Prostate gland (tissue), 2 donors: Measurements from ENCODE around the gene CSHL1. TPM values are rescaled to one million over a fixed set of nuclear protein-coding genes. Genes with fewer than 3 reads are reported as not detected.
"Not testable (repeated sequence)": the region's sequence is repeated elsewhere in the genome, so short reads cannot be mapped to it uniquely, and the experiment has no call there.

Experiments used
- DNase-seq: peaks from one replicate; pipeline ENCODE4 v3.0.0-alpha.2; 2019; ENCODE audit warnings: low spot score
- H3K27ac ChIP-seq, 2 donors: fragments of 200-600 bp; sonication (generic); 2 replicates each; pipeline ENCODE4 v1.5.1; 2017 to 2019
- H3K27me3 ChIP-seq: fragments of 200-600 bp; sonication (generic); replicated peaks from 2 replicates; pipeline ENCODE4 v1.5.1; 2019; ENCODE audit not compliant: insufficient read depth
- H3K36me3 ChIP-seq, 2 donors: fragments of 200-600 bp; sonication (generic); 1 replicate in 1 of 2; 2 replicates in 1 of 2; pipeline versions ENCODE4 v1.5.1 to v1.8.1; 2017 to 2019
- H3K4me1 ChIP-seq: fragments of 200-600 bp; sonication (generic); replicated peaks from 2 replicates; pipeline ENCODE4 v1.5.1; 2019
- H3K4me3 ChIP-seq, 2 donors: fragments of 200-600 bp; sonication (generic); 2 replicates each; pipeline ENCODE4 v1.5.1; 2017 to 2019
- H3K9me3 ChIP-seq: fragments of 200-600 bp; sonication (generic); 2 replicates; pipeline ENCODE4 v1.5.1; 2017
- WGBS: methylation state at CpG from one replicate; pipeline ENCODE4 v1.1.5; 2018; 5-methylcytosine and 5-hydroxymethylcytosine counted together
- intact Hi-C: fragments of 100-400 bp; cut with DNase I; formaldehyde crosslinking; loops from one replicate; pipeline ENCODE4 v1.14.2; 2022
- small RNA-seq, 2 donors: library from RNA; depleted of rRNA; stranded (forward); fragments of <200 nt; gene quantifications; one replicate each; pipeline ENCODE3, GENCODE V24; 2016
- total RNA-seq, 2 donors: library from RNA; depleted of rRNA; stranded (reverse); fragments of >200 nt; gene quantifications; one replicate each; pipeline ENCODE4 v1.1.0, GENCODE V29; 2016

CSHL1 gene
- total RNA-seq, 2 donors from 2014 or later, result 0.34 TPM; not detected in 1

DNA sequence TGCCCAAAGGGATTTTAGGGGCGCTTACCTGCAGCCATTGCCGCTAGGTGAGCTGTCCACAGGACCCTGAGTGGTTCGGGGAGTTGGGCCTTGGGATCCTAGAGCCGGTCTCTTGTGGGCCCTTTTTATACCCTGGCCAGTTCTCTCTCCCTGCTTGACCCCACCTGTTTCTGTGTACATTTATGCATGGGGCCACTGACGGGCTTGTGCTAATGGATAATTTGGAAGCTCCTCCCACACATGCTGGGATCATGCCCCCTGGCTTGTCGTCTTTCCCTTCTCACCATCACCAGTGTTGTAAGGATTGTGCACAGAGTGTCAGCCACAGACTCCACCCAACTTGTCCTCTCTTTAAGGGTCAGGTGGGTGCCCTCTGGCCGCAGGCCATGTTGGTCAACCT, 37.5 kb downstream of the CSHL1 start, which contains the start of gene CSH2:
TSS of gene CSH2 (minus strand) at position 101 of the 400 bp plus-strand sequence. CDS start at position 38, 63 bp downstream.
- WGBS, result 78% methylated on average over 6 of the region's 7 CpGs
- H3K27ac ChIP-seq, DNase-seq, H3K27me3 ChIP-seq, H3K36me3 ChIP-seq, H3K4me3 ChIP-seq, H3K4me1 ChIP-seq, H3K9me3 ChIP-seq, intact Hi-C loops: not testable (repeated sequence)

DNA sequence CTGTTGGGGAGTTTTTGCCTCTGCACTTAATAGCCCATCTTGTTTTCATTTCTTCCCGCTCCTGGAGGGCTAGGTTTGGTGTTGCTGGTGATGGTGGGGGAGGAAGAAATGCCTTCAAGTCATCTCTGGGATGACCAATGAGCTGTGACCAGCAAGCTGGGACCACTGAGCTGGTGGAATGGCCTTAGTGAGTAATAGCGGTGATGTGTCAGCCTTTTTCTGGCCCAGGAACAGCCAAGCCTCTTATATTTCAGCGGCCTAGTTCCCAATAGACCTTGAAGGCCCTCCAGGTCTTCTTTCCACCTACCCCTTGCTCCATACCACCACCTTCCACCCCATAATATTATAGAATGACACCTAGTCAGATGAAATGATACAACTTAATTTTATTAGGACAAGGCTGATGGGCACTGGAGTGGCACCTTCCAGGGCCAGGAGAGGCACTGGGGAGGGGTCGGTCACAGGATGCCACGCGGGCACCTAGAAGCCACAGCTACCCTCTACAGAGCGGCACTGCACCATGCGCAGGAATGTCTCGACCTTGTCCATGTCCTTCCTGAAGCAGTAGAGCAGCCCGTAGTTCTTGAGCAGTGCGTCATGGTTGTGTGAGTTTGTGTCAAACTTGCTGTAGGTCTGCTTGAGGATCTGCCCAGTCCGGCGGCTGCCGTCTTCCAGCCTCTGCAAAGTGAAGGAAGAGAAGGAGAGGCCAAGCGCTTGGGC, 39.3 kb downstream of the CSHL1 start:
- H3K27ac ChIP-seq, H3K27me3 ChIP-seq, intact Hi-C loops, H3K4me3 ChIP-seq, H3K4me1 ChIP-seq, H3K36me3 ChIP-seq, DNase-seq, H3K9me3 ChIP-seq: not testable (repeated sequence)
- WGBS, result 94% methylated on average over 14 of the region's 15 CpGs

DNA sequence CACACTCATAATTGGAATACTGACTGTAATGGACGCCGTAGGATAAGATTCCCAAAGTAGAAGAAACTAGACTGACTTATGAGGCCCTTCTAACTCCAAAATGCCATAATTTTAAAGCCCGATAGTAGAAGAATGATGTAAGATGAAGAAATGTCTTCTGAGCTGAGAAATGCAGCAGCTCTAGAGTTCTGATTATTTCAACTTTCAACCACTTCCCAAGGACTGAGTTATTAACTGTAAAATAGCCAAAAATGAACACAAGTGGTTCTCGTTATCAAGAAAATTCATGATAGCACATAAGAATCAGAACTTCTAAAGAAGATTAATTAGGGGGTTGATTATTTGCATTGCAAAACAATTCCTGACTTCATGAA, 40.8 kb downstream of the CSHL1 start:
- H3K36me3 ChIP-seq, H3K27ac ChIP-seq, H3K4me1 ChIP-seq, H3K27me3 ChIP-seq, DNase-seq, H3K9me3 ChIP-seq, intact Hi-C loops, H3K4me3 ChIP-seq: not testable (repeated sequence)
- WGBS, result 84% methylated on average over 4 of the region's 4 CpGs

DNA sequence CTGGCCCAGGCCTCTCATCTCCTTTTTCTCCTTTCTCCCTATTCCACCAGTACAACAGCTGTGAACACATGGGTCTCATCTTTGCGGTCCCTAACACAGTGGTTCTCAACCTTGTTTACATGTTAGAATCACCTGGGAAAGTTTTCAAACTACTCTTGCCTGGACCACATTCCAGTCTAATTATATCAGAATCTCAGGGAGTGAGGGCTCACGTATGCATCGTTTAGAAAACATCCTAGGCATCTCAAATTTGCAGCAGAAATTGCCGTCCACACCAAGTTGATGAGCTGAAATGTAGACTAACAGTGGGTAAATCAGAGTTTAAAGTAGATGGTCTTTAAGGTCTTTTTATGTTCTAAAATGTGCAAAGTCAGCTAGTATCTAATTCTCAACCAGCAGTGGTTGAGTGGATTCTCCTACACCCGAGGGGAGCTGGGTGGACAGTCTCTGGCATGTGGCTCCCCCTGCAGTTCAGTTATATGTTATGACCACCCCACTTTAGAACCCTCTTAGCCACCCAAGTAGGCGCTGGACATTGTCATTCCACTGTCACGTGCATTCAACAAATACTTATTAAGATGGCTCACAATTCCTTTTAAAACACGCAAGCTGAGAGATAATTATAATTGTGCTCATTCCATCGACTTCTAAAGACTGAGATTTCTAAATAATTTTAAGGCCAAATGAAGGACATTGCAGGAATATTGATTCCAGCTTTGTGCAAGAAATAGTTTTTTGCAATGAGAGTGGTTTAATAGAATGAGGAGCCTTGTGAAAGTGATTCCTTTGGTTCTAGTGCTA, 41.4 kb downstream of the CSHL1 start:
- H3K27me3 ChIP-seq, H3K4me3 ChIP-seq, DNase-seq, intact Hi-C loops, H3K9me3 ChIP-seq, H3K36me3 ChIP-seq, H3K27ac ChIP-seq, H3K4me1 ChIP-seq: not testable (repeated sequence)
- WGBS, result 42% methylated on average over 9 of the region's 9 CpGs

DNA sequence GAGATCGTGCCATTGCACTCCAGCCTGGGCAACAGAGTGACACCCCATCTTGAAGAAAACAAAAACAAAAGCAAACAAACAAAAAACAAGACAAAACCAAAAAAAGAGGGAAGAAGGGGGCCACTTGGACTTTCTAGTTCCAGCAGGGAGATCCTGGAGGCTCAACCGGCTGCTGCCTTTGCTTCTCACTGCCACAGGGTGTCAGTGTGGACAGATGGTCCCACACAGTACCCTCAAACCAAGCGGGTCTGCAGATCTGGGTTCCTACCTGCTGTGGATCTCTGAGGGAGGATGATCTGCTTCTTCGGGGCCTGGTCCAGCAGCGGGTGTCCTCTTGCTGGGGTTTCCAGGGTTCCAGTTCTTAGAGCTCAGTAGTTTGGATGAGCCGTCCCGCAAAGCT, 44.4 kb downstream of the CSHL1 start:
- 85% methylated on average over 7 of the region's 7 CpGs for WGBS

More for the DNA sequence above, 44.4 kb downstream of the CSHL1 start:
- H3K27ac ChIP-seq, H3K36me3 ChIP-seq, H3K9me3 ChIP-seq, H3K27me3 ChIP-seq, DNase-seq, H3K4me3 ChIP-seq, H3K4me1 ChIP-seq, intact Hi-C loops: not testable (repeated sequence)

Small RNA genes within 50 kb of the gene (small RNA-seq; reads per million reads assigned to genes)
- gene AC040958.1 (0 reads per million in 2 donors), gene AC127029.1 (0 reads per million in 2 donors), gene GH1 (0 reads per million in 2 donors)

Other genes starting within 250 kb of the CSHL1 start
- gene LIMD2, start 211.1 kb downstream of the CSHL1 start, total RNA-seq, result 10 to 100 TPM; 29.9 to 51.9 TPM
- gene STRADA, start 169.5 kb downstream of the CSHL1 start, total RNA-seq, result 10 to 100 TPM; 15.7 to 37.1 TPM
- 10 to 100 TPM; 50.3 to 90.8 TPM for gene CCDC47, start 137.7 kb downstream of the CSHL1 start, total RNA-seq
- 100 to 1,000 TPM in 1 of 2 donors, 10 to 100 TPM in 1; 71.0 to 105 TPM for gene DDX42, start 137.1 kb downstream of the CSHL1 start, total RNA-seq
- 100 to 1,000 TPM in 1 of 2 donors, 10 to 100 TPM in 1; 94.0 to 109 TPM for gene PSMC5, start 83.8 kb downstream of the CSHL1 start, total RNA-seq
- gene FTSJ3, start 83.6 kb downstream of the CSHL1 start, total RNA-seq, result 10 to 100 TPM; 29.4 to 46.6 TPM
- gene SMARCD2, start 68.6 kb downstream of the CSHL1 start, total RNA-seq, result 100 to 1,000 TPM; 182 to 247 TPM
- gene CSH2, start 37.6 kb downstream of the CSHL1 start, total RNA-seq, result not detected
- gene GH2, start 29.3 kb downstream of the CSHL1 start, total RNA-seq, result not detected
- gene CSH1, start 14.7 kb downstream of the CSHL1 start, total RNA-seq, result not detected
- gene GH1, start 7.6 kb upstream of the CSHL1 start, total RNA-seq, result not detected
- 1 to 10 TPM; 1.6 to 2.2 TPM for gene CD79B, start 21.1 kb upstream of the CSHL1 start, total RNA-seq
- gene SCN4A, start 61.7 kb upstream of the CSHL1 start, total RNA-seq, result under 1 TPM; 0.23 TPM
- gene PRR29, start 87.1 kb upstream of the CSHL1 start, total RNA-seq, result under 1 TPM; 0.09 to 0.74 TPM
- gene ICAM2, start 109.4 kb upstream of the CSHL1 start, total RNA-seq, result 10 to 100 TPM in 1 of 2 donors, 1 to 10 TPM in 1; 7.3 to 12.6 TPM
- 10 to 100 TPM; 14.4 to 21.4 TPM for gene ERN1, start 218.9 kb upstream of the CSHL1 start, total RNA-seq